Astrocyte of the spinal cord (primary cell): ENCODE results near the gene SNTG2.

ENCODE experiments used
- DNase-seq: peaks from one replicate; pipeline ENCODE4 v3.0.0; 2011; ENCODE audit warnings: low read depth, low spot score
- H3K4me3 ChIP-seq: 2 replicates; pipeline ENCODE4 v1.5.1; 2011; ENCODE audit warnings: low read depth, mild to moderate bottlenecking, low read length, moderate library complexity
- CTCF ChIP-seq: IDR thresholded peaks from 2 replicates; pipeline ENCODE4 v1.5.1; 2012; ENCODE audit warnings: low read depth, mild to moderate bottlenecking, low read length, inconsistent platforms
- in situ Hi-C: cut with HindIII; loops from 2 replicates; pipeline ENCODE4 v1.10.0; 2017; ENCODE audit warnings: low sequenced_read_pairs

SNTG2 gene

GRCh38 chr2:1397350-1397749 is 446.7 kb downstream of the SNTG2 start:
- H3K4me3 ChIP-seq: no peak overlapping the region
- in situ Hi-C loops: no loop called here
- DNase-seq: no peak
- no peak for TF ChIP-seq CTCF

GRCh38 chr2:1398191-1398590 is 447.5 kb downstream of the SNTG2 start:
- DNase-seq: no peak
- TF ChIP-seq CTCF: no peak
- in situ Hi-C loops: no loop called here
- H3K4me3 ChIP-seq: no peak overlapping the region

- no peak for DNase-seq
- no peak for TF ChIP-seq CTCF
- no peak overlapping the region for H3K4me3 ChIP-seq
- in situ Hi-C loops: no loop called here
Observed at GRCh38 chr2:1400943-1401735, 450.5 kb downstream of the SNTG2 start.

- no peak for DNase-seq
- TF ChIP-seq CTCF: no peak
- H3K4me3 ChIP-seq: no peak overlapping the region
- in situ Hi-C loops: no loop called here
Observed at GRCh38 chr2:1402064-1402463, 451.4 kb downstream of the SNTG2 start.

GRCh38 chr2:1403565-1403964 is 452.9 kb downstream of the SNTG2 start:
- TF ChIP-seq CTCF: no peak
- H3K4me3 ChIP-seq: no peak overlapping the region
- in situ Hi-C loops: no loop called here
- DNase-seq: no peak

- DNase-seq: no peak
- no peak overlapping the region for H3K4me3 ChIP-seq
- TF ChIP-seq CTCF: no peak
- in situ Hi-C loops: no loop called here
Observed at GRCh38 chr2:1405124-1405523, 454.5 kb downstream of the SNTG2 start.
